GM12872 (cell line): ENCODE data around the gene ACAN.

ENCODE experiments used
- TF ChIP-seq, protein P1 (sequence below): IDR thresholded peaks from 3 replicates; pipeline ENCODE4 v1.5.1; 2011; ENCODE audit warnings: low read depth, mild to moderate bottlenecking, low read length, moderate library complexity; ENCODE audit not compliant: insufficient read depth

ACAN gene

GRCh38 chr15:88897142-88897455, 93.9 kb downstream of the ACAN start:
- TF ChIP-seq, protein P1, sequence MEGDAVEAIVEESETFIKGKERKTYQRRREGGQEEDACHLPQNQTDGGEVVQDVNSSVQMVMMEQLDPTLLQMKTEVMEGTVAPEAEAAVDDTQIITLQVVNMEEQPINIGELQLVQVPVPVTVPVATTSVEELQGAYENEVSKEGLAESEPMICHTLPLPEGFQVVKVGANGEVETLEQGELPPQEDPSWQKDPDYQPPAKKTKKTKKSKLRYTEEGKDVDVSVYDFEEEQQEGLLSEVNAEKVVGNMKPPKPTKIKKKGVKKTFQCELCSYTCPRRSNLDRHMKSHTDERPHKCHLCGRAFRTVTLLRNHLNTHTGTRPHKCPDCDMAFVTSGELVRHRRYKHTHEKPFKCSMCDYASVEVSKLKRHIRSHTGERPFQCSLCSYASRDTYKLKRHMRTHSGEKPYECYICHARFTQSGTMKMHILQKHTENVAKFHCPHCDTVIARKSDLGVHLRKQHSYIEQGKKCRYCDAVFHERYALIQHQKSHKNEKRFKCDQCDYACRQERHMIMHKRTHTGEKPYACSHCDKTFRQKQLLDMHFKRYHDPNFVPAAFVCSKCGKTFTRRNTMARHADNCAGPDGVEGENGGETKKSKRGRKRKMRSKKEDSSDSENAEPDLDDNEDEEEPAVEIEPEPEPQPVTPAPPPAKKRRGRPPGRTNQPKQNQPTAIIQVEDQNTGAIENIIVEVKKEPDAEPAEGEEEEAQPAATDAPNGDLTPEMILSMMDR, result no peak

- TF ChIP-seq, protein P1, result peak; percentile 41; the same call in 2 of the 3 replicates
These were observed 94.4 kb downstream of the ACAN start for GRCh38 chr15:88897456-88898194.

- TF ChIP-seq, protein P1, result no peak
These were observed 95.5 kb downstream of the ACAN start for GRCh38 chr15:88898736-88899135.

GRCh38 chr15:88899251-88899650, 96.0 kb downstream of the ACAN start:
- TF ChIP-seq, protein P1, result no peak

DNA sequence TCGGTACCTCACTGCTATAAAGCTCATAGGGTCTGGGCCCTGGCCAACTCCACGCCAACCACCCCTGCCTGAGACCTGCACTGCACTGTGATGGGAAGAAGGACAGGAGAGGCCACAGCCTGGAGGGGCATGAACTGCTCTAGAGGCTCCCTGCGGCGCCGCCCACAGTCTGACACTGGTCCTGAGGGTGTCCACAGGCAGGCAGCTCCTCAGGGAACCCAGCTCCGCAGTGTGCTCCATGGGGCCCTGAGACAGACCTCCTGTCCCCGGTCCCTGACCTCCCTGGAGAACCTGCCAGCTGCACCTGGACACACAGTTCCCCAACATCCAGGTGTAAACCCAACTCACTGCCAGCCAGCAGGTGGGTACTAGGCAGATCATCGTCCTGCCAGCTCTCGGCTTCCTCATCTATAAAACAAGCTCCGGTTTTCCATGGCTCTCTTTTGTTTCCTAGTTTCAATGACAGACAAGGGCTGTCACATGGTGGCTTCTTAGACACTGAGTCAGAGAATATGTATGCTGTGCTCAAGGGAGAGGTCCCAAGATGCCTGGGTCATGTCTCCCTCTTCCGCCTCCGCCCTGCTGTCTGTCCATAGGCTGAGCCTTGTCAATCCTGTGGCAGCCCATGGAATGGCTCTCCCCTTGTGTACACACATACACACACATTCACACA, 97.2 kb downstream of the ACAN start:
- TF ChIP-seq, protein P1, result no peak

GRCh38 chr15:88900982-88901418, 97.8 kb downstream of the ACAN start:
- TF ChIP-seq, protein P1, result no peak

- TF ChIP-seq, protein P1, result no peak
These were observed 98.4 kb downstream of the ACAN start for GRCh38 chr15:88901508-88902220.
